Measurements from ENCODE around the gene RPS21.
A peak's percentile ranks its signal among the peaks of the same experiment; 100 is the strongest.

GRCh38 chr20:62337558-62338293, 49.2 kb upstream of the RPS21 start:
- TF ChIP-seq MAX (IDR thresholded peaks at IDR 0.05; ENCODE audit: low read depth, low read length) (no peak), ZNF274 (IDR thresholded peaks at IDR 0.05; ENCODE audit: insufficient read depth, insufficient read length) (no peak), REST (IDR thresholded peaks at IDR 0.05; ENCODE audit: low read depth, low read length) (no peak), SMC3 (IDR thresholded peaks at IDR 0.05; ENCODE audit: borderline replicate concordance, low read length) (no peak), BCL3 (IDR thresholded peaks at IDR 0.05; ENCODE audit: borderline replicate concordance, insufficient read depth, low read depth, low read length, poor library complexity, severe bottlenecking) (no peak), CTCF (IDR thresholded peaks at IDR 0.05 in 2 of 3, conservative IDR thresholded peaks at IDR 0.05 in 1 of 3; ENCODE audit: control insufficient read depth in 2 of 3, extremely low read depth in 1 of 3, insufficient read depth in 1 of 3, low read depth in 3 of 3, low read length in 3 of 3) (no peak), NFIC (IDR thresholded peaks at IDR 0.05; ENCODE audit: low read depth, low read length) (no peak), RAD21 (IDR thresholded peaks at IDR 0.05; ENCODE audit: insufficient read depth, low read depth, low read length) (no peak), POLR2AphosphoS5 (IDR thresholded peaks at IDR 0.05; ENCODE audit: low read length) (no peak), POLR2A (IDR thresholded peaks at IDR 0.05; ENCODE audit: low read depth, low read length) (peak; percentile 8; the same call in 1 of the 2 replicates), RFX5 (IDR thresholded peaks at IDR 0.05; ENCODE audit: low read depth, low read length) (no peak), TAF1 (IDR thresholded peaks at IDR 0.05; ENCODE audit: borderline replicate concordance, low read depth, low read length) (no peak), TCF7 (IDR thresholded peaks at IDR 0.05; ENCODE audit: borderline replicate concordance) (no peak)
